CD4-positive, CD25-positive, alpha-beta regulatory T cell (primary cell): Measurements from ENCODE around the gene CMTR1. TPM values are rescaled to one million over a fixed set of nuclear protein-coding genes. Genes with fewer than 3 reads are reported as not detected.

Experiments used
- ATAC-seq, 2 donors: fragments of 150-1000 bp; cut with Tn5 transposase; one replicate each; pipeline ENCODE4 v1.10.0; 2021; ENCODE audit warnings: low read depth in 2 of 2, moderate number of reproducible peaks in 2 of 2, moderate library complexity in 1 of 2
- DNase-seq, 3 donors: peaks; one replicate each; pipeline versions ENCODE4 v3.0.0 to v3.0.0-alpha.2; 2012 to 2022; ENCODE audit warnings: mixed read lengths in 1 of 3
- H3K27ac ChIP-seq: one replicate; pipeline ENCODE4 v1.7.0; 2013; ENCODE audit warnings: mild to moderate bottlenecking, low read length; ENCODE audit not compliant: insufficient read depth, poor library complexity, severe bottlenecking
- H3K27me3 ChIP-seq: one replicate; pipeline ENCODE4 v1.7.0; 2013; ENCODE audit warnings: low read length; ENCODE audit not compliant: control insufficient read depth, insufficient read depth
- H3K36me3 ChIP-seq: one replicate; pipeline ENCODE4 v1.7.0; 2013; ENCODE audit warnings: mild to moderate bottlenecking, low read length, moderate library complexity; ENCODE audit not compliant: control insufficient read depth, insufficient read depth
- H3K4me1 ChIP-seq: 2 replicates; pipeline ENCODE4 v1.7.0; 2013; ENCODE audit warnings: mild to moderate bottlenecking, low read length; ENCODE audit not compliant: insufficient read depth, control insufficient read depth, poor library complexity, severe bottlenecking
- H3K4me3 ChIP-seq: one replicate; pipeline ENCODE4 v1.7.0; 2013; ENCODE audit warnings: low read depth, mild to moderate bottlenecking, low read length, moderate library complexity
- H3K9me3 ChIP-seq, 2 experiments: 1 replicate in 1 of 2; 2 replicates in 1 of 2; pipeline ENCODE4 v1.7.0; 2013; ENCODE audit warnings: low read length in 2 of 2, mild to moderate bottlenecking in 1 of 2, moderate library complexity in 1 of 2; ENCODE audit not compliant: control insufficient read depth in 2 of 2
- H3K27ac Mint-ChIP-seq, 3 donors: one replicate each; pipeline ENCODE4 v1.8.0; 2020 to 2022; ENCODE audit warnings: mild to moderate bottlenecking in 3 of 3, mixed read lengths in 3 of 3, moderate library complexity in 2 of 3
- H3K27me3 Mint-ChIP-seq: one replicate; pipeline ENCODE4 v1.8.0; 2022; ENCODE audit warnings: mild to moderate bottlenecking, mixed read lengths
- H3K36me3 Mint-ChIP-seq: one replicate; pipeline ENCODE4 v1.8.0; 2020; ENCODE audit warnings: mixed read lengths
- H3K4me1 Mint-ChIP-seq, 4 donors: one replicate each; pipeline ENCODE4 v1.8.0; 2020 to 2022; ENCODE audit warnings: mixed read lengths in 4 of 4, mild to moderate bottlenecking in 1 of 4
- H3K4me3 Mint-ChIP-seq, 4 donors: one replicate each; pipeline ENCODE4 v1.8.0; 2020 to 2022; ENCODE audit warnings: mild to moderate bottlenecking in 4 of 4, mixed read lengths in 4 of 4, moderate library complexity in 3 of 4
- H3K9me3 Mint-ChIP-seq, 7 donors: one replicate each; pipeline ENCODE4 v1.8.0; 2020 to 2022; ENCODE audit warnings: mixed read lengths in 7 of 7, mild to moderate bottlenecking in 3 of 7, moderate library complexity in 2 of 7
- polyA plus RNA-seq, 4 donors: library from polyadenylated mRNA; unstranded; fragments of 300-500 nt; fragmentation: Illumina TruSeq; gene quantifications; one replicate each; pipeline ENCODE4 v1.2.3, GENCODE V29; 2021
- total RNA-seq: library from RNA; stranded (reverse); gene quantifications from one replicate; pipeline ENCODE4 v1.2.3, GENCODE V29; 2022

Gene CMTR1
- total and polyA plus RNA-seq, 5 donors from 2014 or later = 27.8 to 91.2 (median 29.4) TPM

- H3K36me3 Mint-ChIP-seq = no peaks in the 10 kb centered on the region
- H3K4me1 Mint-ChIP-seq = peaks cover 0 to 6% (median 0%) of the 10 kb centered on the region in 4 donors
- H3K36me3 ChIP-seq = no peaks in the 10 kb centered on the region
- no peak overlapping the region for H3K27ac Mint-ChIP-seq
- DNase-seq = no peak
- no peak for ATAC-seq
- peaks cover 22% of the 10 kb centered on the region for H3K27me3 Mint-ChIP-seq
- H3K27me3 ChIP-seq = peaks cover 8% of the 10 kb centered on the region
- no peaks in the 10 kb centered on the region for H3K9me3 ChIP-seq
- no peaks in the 10 kb centered on the region for H3K4me1 ChIP-seq
- H3K27ac ChIP-seq = no peak overlapping the region
- H3K9me3 Mint-ChIP-seq = peaks cover 0 to 5% (median 0%) of the 10 kb centered on the region in 7 donors
- no peak overlapping the region for H3K4me3 ChIP-seq
- no peak overlapping the region for H3K4me3 Mint-ChIP-seq
Measured at GRCh38 chr6:37426058-37426944, 6.7 kb upstream of the CMTR1 start.

GRCh38 chr6:37426945-37427510, 6.0 kb upstream of the CMTR1 start:
- Mint-ChIP-seq H3K27ac (no peak overlapping the region), H3K27me3 (peaks cover 22% of the 10 kb centered on the region), H3K4me3 (no peak overlapping the region), H3K9me3 (peaks cover 0 to 5% (median 0%) of the 10 kb centered on the region in 7 donors), H3K36me3 (no peaks in the 10 kb centered on the region), H3K4me1 (peaks cover 0 to 7% (median 1%) of the 10 kb centered on the region in 4 donors)
- Histone ChIP-seq H3K4me3 (no peak overlapping the region), H3K27me3 (peaks cover 8% of the 10 kb centered on the region), H3K9me3 (no peaks in the 10 kb centered on the region), H3K36me3 (no peaks in the 10 kb centered on the region), H3K4me1 (no peaks in the 10 kb centered on the region), H3K27ac (no peak overlapping the region)
- no peak for DNase-seq
- no peak for ATAC-seq

GRCh38 chr6:37429352-37429750, 3.7 kb upstream of the CMTR1 start:
- H3K36me3 Mint-ChIP-seq = no peaks in the 10 kb centered on the region
- H3K9me3 Mint-ChIP-seq = peaks cover 0 to 5% (median 0%) of the 10 kb centered on the region in 7 donors
- H3K4me3 ChIP-seq = no peak overlapping the region
- H3K4me1 Mint-ChIP-seq = peaks cover 9 to 28% (median 17%) of the 10 kb centered on the region in 4 donors
- H3K27me3 ChIP-seq = peaks cover 8% of the 10 kb centered on the region
- H3K4me3 Mint-ChIP-seq = peak overlapping the region in 1 of 4 donors; percentile 11
- DNase-seq (peak in 1 of 3 donors; percentile 24), ATAC-seq (no peak)
- no peaks in the 10 kb centered on the region for H3K36me3 ChIP-seq
- peaks cover 15% of the 10 kb centered on the region for H3K4me1 ChIP-seq
- H3K9me3 ChIP-seq = no peaks in the 10 kb centered on the region
- H3K27ac ChIP-seq = no peak overlapping the region
- peaks cover 30% of the 10 kb centered on the region for H3K27me3 Mint-ChIP-seq
- no peak overlapping the region for H3K27ac Mint-ChIP-seq

- H3K4me1 Mint-ChIP-seq = peaks cover 17 to 49% (median 31%) of the 10 kb centered on the region in 4 donors
- H3K36me3 ChIP-seq = peaks cover 19% of the 10 kb centered on the region
- H3K27me3 ChIP-seq = peaks cover 6% of the 10 kb centered on the region
- ATAC-seq (no peak), DNase-seq (no peak)
- peak overlapping the region; percentile 92 for H3K27ac ChIP-seq
- no peaks in the 10 kb centered on the region for H3K9me3 ChIP-seq
- H3K27me3 Mint-ChIP-seq = peaks cover 12% of the 10 kb centered on the region
- H3K27ac Mint-ChIP-seq = peak overlapping the region; percentile 79 to 95 (median 94)
- peak overlapping the region; percentile 95 to 97 (median 96) for H3K4me3 Mint-ChIP-seq
- H3K4me3 ChIP-seq = peak overlapping the region; percentile 92
- H3K9me3 Mint-ChIP-seq = peaks cover 0 to 5% (median 0%) of the 10 kb centered on the region in 7 donors
- H3K4me1 ChIP-seq = peaks cover 27% of the 10 kb centered on the region
- peaks cover 15% of the 10 kb centered on the region for H3K36me3 Mint-ChIP-seq
Measured at GRCh38 chr6:37432590-37432915, 468 bp upstream of the CMTR1 start.

- peaks cover 25% of the 10 kb centered on the region for H3K36me3 Mint-ChIP-seq
- H3K27me3 Mint-ChIP-seq = peaks cover 8% of the 10 kb centered on the region
- H3K9me3 ChIP-seq = no peaks in the 10 kb centered on the region
- ATAC-seq = peak; percentile 30 to 31
- H3K27me3 ChIP-seq = peaks cover under 1% of the 10 kb centered on the region
- peak; percentile 9 to 73 (median 42) for DNase-seq
- peak overlapping the region; percentile 93 for H3K4me3 ChIP-seq
- H3K36me3 ChIP-seq = peaks cover 30% of the 10 kb centered on the region
- H3K4me3 Mint-ChIP-seq = peak overlapping the region; percentile 95 to 97 (median 96)
- H3K4me1 Mint-ChIP-seq = peaks cover 20 to 58% (median 41%) of the 10 kb centered on the region in 4 donors
- peak overlapping the region; percentile 95 to 97 (median 97) for H3K27ac Mint-ChIP-seq
- peaks cover 27% of the 10 kb centered on the region for H3K4me1 ChIP-seq
- H3K27ac ChIP-seq = peak overlapping the region; percentile 92
- peaks cover 0 to 4% (median 0%) of the 10 kb centered on the region in 7 donors for H3K9me3 Mint-ChIP-seq
Measured at GRCh38 chr6:37433657-37434271, 743 bp downstream of the CMTR1 start.

GRCh38 chr6:37435373-37435772, 2.4 kb downstream of the CMTR1 start:
- peak overlapping the region; percentile 81 to 97 (median 96) for H3K4me3 Mint-ChIP-seq
- Histone ChIP-seq H3K27me3 (no peaks in the 10 kb centered on the region), H3K36me3 (peaks cover 43% of the 10 kb centered on the region), H3K4me3 (peak overlapping the region; percentile 34), H3K4me1 (peaks cover 27% of the 10 kb centered on the region), H3K27ac (no peak overlapping the region), H3K9me3 (no peaks in the 10 kb centered on the region)
- H3K36me3 Mint-ChIP-seq = peaks cover 32% of the 10 kb centered on the region
- H3K27me3 Mint-ChIP-seq = peaks cover 8% of the 10 kb centered on the region
- no peak for ATAC-seq
- no peaks in the 10 kb centered on the region for H3K9me3 Mint-ChIP-seq
- H3K27ac Mint-ChIP-seq = peak overlapping the region in 2 of 3 donors; percentile 29 to 61
- DNase-seq = no peak
- H3K4me1 Mint-ChIP-seq = peaks cover 22 to 64% (median 49%) of the 10 kb centered on the region in 4 donors

- H3K4me1 ChIP-seq = peaks cover 27% of the 10 kb centered on the region
- no peak for DNase-seq
- H3K27me3 Mint-ChIP-seq = peaks cover 8% of the 10 kb centered on the region
- no peaks in the 10 kb centered on the region for H3K9me3 ChIP-seq
- no peaks in the 10 kb centered on the region for H3K27me3 ChIP-seq
- H3K27ac ChIP-seq = no peak overlapping the region
- peak overlapping the region; percentile 49 to 95 (median 79) for H3K4me3 Mint-ChIP-seq
- H3K4me1 Mint-ChIP-seq = peaks cover 22 to 68% (median 52%) of the 10 kb centered on the region in 4 donors
- H3K36me3 Mint-ChIP-seq = peaks cover 32% of the 10 kb centered on the region
- no peak for ATAC-seq
- H3K4me3 ChIP-seq = no peak overlapping the region
- no peaks in the 10 kb centered on the region for H3K9me3 Mint-ChIP-seq
- peaks cover 47% of the 10 kb centered on the region for H3K36me3 ChIP-seq
- peak overlapping the region in 2 of 3 donors; percentile 29 to 61 for H3K27ac Mint-ChIP-seq
Measured at GRCh38 chr6:37435816-37436215, 2.8 kb downstream of the CMTR1 start.
